HCT116 (cell line): ENCODE data around the gene TSPAN10. TPM values are rescaled to one million over a fixed set of nuclear protein-coding genes. Genes with fewer than 3 reads are reported as not detected.

Source experiments
- ATAC-seq: fragments of 200-7000 bp; cut with Tn5 transposase; 2 replicates; pipeline ENCODE4 v1.9.1; 2020; ENCODE audit warnings: mild to moderate bottlenecking, moderate library complexity
- BruUV-seq: library from RNA; stranded (reverse); fragments of 400-500 nt; replicated peaks from 2 replicates; lab custom pipeline; 2021; lab: Mats Ljungman, UMichigan
- CTCF ChIA-PET: fragments of 300-600 bp; sonication (Branson Sonifier 250); formaldehyde crosslinking; loops from one replicate; lab custom pipeline; 2021; ENCODE audit warnings: antibody characterized with exemption; lab: Charles Lee
- POLR2A ChIA-PET: fragments of 300-600, 350-600 bp; sonication (Branson Sonifier 250); formaldehyde crosslinking; loops from one replicate; lab custom pipeline; 2021; ENCODE audit warnings: antibody characterized with exemption; lab: Charles Lee
- RAD21 ChIA-PET, 2 experiments: fragments of 300-600 bp; sonication (Branson Sonifier 250); formaldehyde crosslinking; loops; one replicate each; lab custom pipeline; 2023; ENCODE audit warnings: low total read pairs in 2 of 2; ENCODE audit not compliant: uncharacterized antibody in 2 of 2, unreplicated experiment in 2 of 2, low non-redundant PET in 1 of 2; lab: Charles Lee
- DNase-seq: peaks from one replicate; pipeline ENCODE4 v3.0.0-alpha.2; 2010; ENCODE audit warnings: low read depth, low spot score
- H2AFZ ChIP-seq: fragments of 200-600 bp; shearing (Covaris generic), sonication (generic); 2 replicates; pipeline ENCODE4 v1.6.1; 2017; ENCODE audit warnings: low read depth, mixed run types, mixed read lengths, antibody characterized with exemption, low read length; ENCODE audit not compliant: poor library complexity, severe bottlenecking
- H3K27ac ChIP-seq: 2 replicates; pipeline ENCODE4 v1.5.1; 2012; ENCODE audit warnings: low read depth, low read length
- H3K27me3 ChIP-seq: fragments of 200-600 bp; sonication (generic); 2 replicates; pipeline ENCODE4 v1.6.1; 2016; ENCODE audit warnings: mixed run types, low read length, mixed read lengths; ENCODE audit not compliant: insufficient read depth
- H3K36me3 ChIP-seq, 2 experiments: fragments of 200-500 bp in 1 of 2; fragments of 200-600 bp in 1 of 2; sonication (Bioruptor generic) in 1 of 2; sonication (generic) in 1 of 2; 2 replicates each; pipeline versions ENCODE4 v1.5.1 to v1.6.1; 2014 to 2016; ENCODE audit warnings: low read length in 2 of 2, inconsistent platforms in 1 of 2, mixed read lengths in 1 of 2, mixed run types in 1 of 2; ENCODE audit not compliant: insufficient read depth in 2 of 2, control insufficient read depth in 1 of 2
- H3K4me1 ChIP-seq, 2 experiments: fragments of 200-600 bp in 1 of 2; sonication (generic) in 1 of 2; 2 replicates each; pipeline versions ENCODE4 v1.5.1 to v1.6.1; 2012 to 2017; ENCODE audit warnings: low read length in 2 of 2, inconsistent platforms in 1 of 2, mild to moderate bottlenecking in 1 of 2, mixed read lengths in 1 of 2, mixed run types in 1 of 2, moderate library complexity in 1 of 2; ENCODE audit not compliant: insufficient read depth in 2 of 2, control insufficient read depth in 1 of 2
- H3K4me2 ChIP-seq: fragments of 200-600 bp; sonication (generic); 2 replicates; pipeline ENCODE4 v1.6.1; 2017; ENCODE audit warnings: mixed run types, low read length, mixed read lengths
- H3K4me3 ChIP-seq, 2 experiments: fragments of 200-600 bp in 1 of 2; sonication (generic) in 1 of 2; replicated peaks in 1 of 2; 2 replicates each; pipeline ENCODE4 v1.5.1; 2011 to 2016; ENCODE audit warnings: low read length in 2 of 2, control low read depth in 1 of 2, low read depth in 1 of 2, mild to moderate bottlenecking in 1 of 2, mixed read lengths in 1 of 2, mixed run types in 1 of 2
- H3K79me2 ChIP-seq: fragments of 200-600 bp; sonication (generic); 2 replicates; pipeline ENCODE4 v1.6.1; 2017; ENCODE audit warnings: mild to moderate bottlenecking, mixed run types, low read length, moderate library complexity, mixed read lengths; ENCODE audit not compliant: insufficient read depth
- H3K9ac ChIP-seq: fragments of 200-600 bp; sonication (generic); 2 replicates; pipeline ENCODE4 v1.6.1; 2016; ENCODE audit warnings: low read length, mixed read lengths
- H3K9me2 ChIP-seq: fragments of 200-600 bp; sonication (generic), shearing (Covaris generic); 2 replicates; pipeline ENCODE4 v1.6.1; 2017; ENCODE audit warnings: mixed run types, mild to moderate bottlenecking, moderate library complexity; ENCODE audit not compliant: insufficient read depth
- H3K9me3 ChIP-seq, 2 experiments: fragments of 200-500 bp in 1 of 2; fragments of 200-600 bp in 1 of 2; sonication (Bioruptor generic) in 1 of 2; sonication (generic) in 1 of 2; 2 replicates each; pipeline ENCODE4 v1.6.1; 2014 to 2017; ENCODE audit warnings: low read length in 2 of 2, mixed read lengths in 2 of 2, inconsistent platforms in 1 of 2, low read depth in 1 of 2, mild to moderate bottlenecking in 1 of 2, mixed run types in 1 of 2, moderate library complexity in 1 of 2; ENCODE audit not compliant: control insufficient read depth in 1 of 2, insufficient read depth in 1 of 2
- H4K20me1 ChIP-seq: fragments of 200-600 bp; sonication (generic), shearing (Covaris generic); 2 replicates; pipeline ENCODE4 v1.6.1; 2017; ENCODE audit warnings: mixed run types, mild to moderate bottlenecking, moderate library complexity; ENCODE audit not compliant: insufficient read depth
- CBX3 ChIP-seq: IDR thresholded peaks from 2 replicates; pipeline ENCODE4 v1.6.1; 2012; ENCODE audit warnings: low read depth
- CEBPB ChIP-seq: IDR thresholded peaks from 2 replicates; pipeline ENCODE4 v1.6.1; 2012; ENCODE audit warnings: low read depth
- EGR1 ChIP-seq: IDR thresholded peaks from 2 replicates; pipeline ENCODE4 v1.6.1; 2012; ENCODE audit warnings: low read depth
- EZH2 ChIP-seq: fragments of 200-600 bp; sonication (generic); IDR thresholded peaks from 2 replicates; pipeline ENCODE4 v1.6.1; 2017; ENCODE audit warnings: antibody characterized with exemption, mixed run types
- FOSL1 ChIP-seq: IDR thresholded peaks from 2 replicates; pipeline ENCODE4 v1.6.1; 2012; ENCODE audit warnings: low read depth
- POLR2A ChIP-seq: IDR thresholded peaks from 2 replicates; pipeline ENCODE4 v1.7.0; 2011; ENCODE audit warnings: borderline replicate concordance; ENCODE audit not compliant: insufficient read depth, insufficient read length; ENCODE audit errors: extremely low read depth
- POLR2AphosphoS5 ChIP-seq: IDR thresholded peaks from 2 replicates; pipeline ENCODE4 v1.6.1; 2011; ENCODE audit warnings: mild to moderate bottlenecking, low read depth, low read length, moderate library complexity
- RAD21 ChIP-seq: IDR thresholded peaks from 2 replicates; pipeline ENCODE4 v1.6.1; 2012; ENCODE audit warnings: low read depth, mild to moderate bottlenecking
- SRF ChIP-seq: IDR thresholded peaks from 2 replicates; pipeline ENCODE4 v1.6.1; 2012; ENCODE audit warnings: low read depth
- YY1 ChIP-seq: IDR thresholded peaks from 2 replicates; pipeline ENCODE4 v1.6.1; 2011; ENCODE audit warnings: low read length, low read depth, moderate library complexity, mild to moderate bottlenecking; ENCODE audit not compliant: insufficient replicate concordance; ENCODE audit errors: extremely low read depth
- ZNF274 ChIP-seq: fragments of 200-500 bp; sonication (Bioruptor generic); IDR thresholded peaks from 2 replicates; pipeline ENCODE4 v1.6.1; 2014; ENCODE audit warnings: mild to moderate bottlenecking, low read depth, low read length, inconsistent platforms
- intact Hi-C: fragments of 100-400 bp; cut with micrococcal nuclease; formaldehyde crosslinking; loops from 2 replicates; pipeline ENCODE4 v1.10.0; 2022
- total RNA-seq: library from RNA; stranded (reverse); gene quantifications from one replicate; pipeline ENCODE4 v1.2.1, GENCODE V29; 2021; ENCODE audit not compliant: unreplicated experiment
- TF ChIP-seq, protein P1 (sequence below): IDR thresholded peaks from 2 replicates; pipeline ENCODE4 v1.6.1; 2012
- TF ChIP-seq, protein P2 (sequence below): IDR thresholded peaks from 2 replicates; pipeline ENCODE4 v1.6.1; 2012
- TF ChIP-seq, protein P3 (sequence below), 3 experiments: fragments of 200-600 bp in 1 of 3; sonication (generic) in 1 of 3; IDR thresholded peaks in 2 of 3; conservative IDR thresholded peaks in 1 of 3; 2 replicates each; pipeline ENCODE4 v1.5.1; 2012 to 2017; ENCODE audit warnings: low read depth in 2 of 3, low read length in 2 of 3, antibody characterized with exemption in 1 of 3, borderline replicate concordance in 1 of 3, control low read depth in 1 of 3, mild to moderate bottlenecking in 1 of 3, mixed read lengths in 1 of 3, mixed run types in 1 of 3, moderate library complexity in 1 of 3; ENCODE audit not compliant: insufficient read depth in 1 of 3
- TF ChIP-seq, protein P4 (sequence below): IDR thresholded peaks from 2 replicates; pipeline ENCODE4 v1.6.1; 2012; ENCODE audit warnings: low read depth

Gene TSPAN10
- total RNA-seq, 1 experiment from 2014 or later = 2.3 TPM

DNA sequence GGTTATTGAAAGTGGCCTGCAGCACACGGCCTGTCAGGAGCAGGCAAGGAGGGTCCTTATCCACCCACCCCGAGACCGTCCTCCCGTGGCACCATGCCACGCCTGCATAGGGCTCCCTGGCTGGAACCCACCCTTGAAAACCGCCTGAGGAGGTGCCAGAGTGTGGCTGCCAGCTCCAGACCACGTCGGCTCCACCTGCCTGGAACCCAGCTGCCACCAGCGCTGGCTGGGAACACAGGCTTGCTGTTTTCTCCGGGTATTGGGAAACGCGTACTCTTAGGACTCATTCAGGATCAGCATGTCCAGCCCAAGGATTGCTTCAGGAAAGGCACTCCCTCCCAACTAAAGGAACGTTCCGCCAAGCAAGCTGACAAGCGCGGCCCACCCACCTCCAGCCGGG is 39.9 kb downstream of the TSPAN10 start:
- TF ChIP-seq, protein P1, sequence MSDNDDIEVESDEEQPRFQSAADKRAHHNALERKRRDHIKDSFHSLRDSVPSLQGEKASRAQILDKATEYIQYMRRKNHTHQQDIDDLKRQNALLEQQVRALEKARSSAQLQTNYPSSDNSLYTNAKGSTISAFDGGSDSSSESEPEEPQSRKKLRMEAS = no peak
- TF ChIP-seq YY1 = no peak
- TF ChIP-seq SRF = no peak
- TF ChIP-seq POLR2A = no peak
- TF ChIP-seq EZH2 = no peak
- TF ChIP-seq, all 23 proteins: peak for 0
- no peak for ATAC-seq
- BruUV-seq = no TSS peak

DNA sequence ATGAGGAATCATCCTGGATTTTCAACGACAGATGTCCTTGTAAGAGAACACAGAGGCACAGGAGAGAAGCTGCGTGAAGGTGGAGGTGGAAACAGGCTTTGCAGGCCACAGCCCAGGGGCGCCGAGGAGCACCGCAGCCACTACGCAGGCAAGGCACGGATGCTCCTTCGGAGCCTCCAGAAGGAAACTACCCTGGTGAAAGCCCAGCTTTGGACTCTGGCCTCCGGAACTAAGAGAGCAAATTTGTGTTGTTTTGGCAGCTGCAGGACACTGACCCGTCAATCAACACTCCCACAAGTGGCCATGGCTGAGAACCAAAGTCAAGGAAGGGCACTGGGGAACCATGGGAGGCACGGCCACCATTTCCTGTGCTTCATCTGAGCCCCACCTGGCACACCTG is 43.2 kb downstream of the TSPAN10 start:
- no peak for DNase-seq
- no peaks in the 10 kb centered on the region for H3K9me3 ChIP-seq
- no peak overlapping the region for H3K9ac ChIP-seq
- RAD21 ChIA-PET = no interaction called here
- no peaks in the 10 kb centered on the region for H3K27me3 ChIP-seq
- POLR2A ChIA-PET = no interaction called here
- ATAC-seq = no peak
- peaks cover 38% of the 10 kb centered on the region for H3K79me2 ChIP-seq
- peaks cover 0 to 3% of the 10 kb centered on the region in 2 experiments; a peak in 1 of 4 replicates for H3K36me3 ChIP-seq
- CTCF ChIA-PET = no interaction called here
- no peak overlapping the region for H3K27ac ChIP-seq
- intact Hi-C loops = no loop called here
- no peaks in the 10 kb centered on the region for H3K9me2 ChIP-seq
- peaks cover 6% of the 10 kb centered on the region; the same call in 1 of the 2 replicates for H4K20me1 ChIP-seq
- H3K4me1 ChIP-seq = peaks cover 14 to 18% of the 10 kb centered on the region in 2 experiments
- H3K4me3 ChIP-seq = no peak overlapping the region
- H3K4me2 ChIP-seq = no peak overlapping the region
- H2AFZ ChIP-seq = no peak overlapping the region
- no TSS peak for BruUV-seq
- TF ChIP-seq CEBPB (no peak), POLR2AphosphoS5 (no peak), ZNF274 (no peak), YY1 (no peak), FOSL1 (no peak), RAD21 (no peak), EZH2 (no peak), CBX3 (no peak), EGR1 (no peak), POLR2A (no peak)
- TF ChIP-seq, protein P2, sequence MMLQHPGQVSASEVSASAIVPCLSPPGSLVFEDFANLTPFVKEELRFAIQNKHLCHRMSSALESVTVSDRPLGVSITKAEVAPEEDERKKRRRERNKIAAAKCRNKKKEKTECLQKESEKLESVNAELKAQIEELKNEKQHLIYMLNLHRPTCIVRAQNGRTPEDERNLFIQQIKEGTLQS = no peak
- TF ChIP-seq, protein P3, sequence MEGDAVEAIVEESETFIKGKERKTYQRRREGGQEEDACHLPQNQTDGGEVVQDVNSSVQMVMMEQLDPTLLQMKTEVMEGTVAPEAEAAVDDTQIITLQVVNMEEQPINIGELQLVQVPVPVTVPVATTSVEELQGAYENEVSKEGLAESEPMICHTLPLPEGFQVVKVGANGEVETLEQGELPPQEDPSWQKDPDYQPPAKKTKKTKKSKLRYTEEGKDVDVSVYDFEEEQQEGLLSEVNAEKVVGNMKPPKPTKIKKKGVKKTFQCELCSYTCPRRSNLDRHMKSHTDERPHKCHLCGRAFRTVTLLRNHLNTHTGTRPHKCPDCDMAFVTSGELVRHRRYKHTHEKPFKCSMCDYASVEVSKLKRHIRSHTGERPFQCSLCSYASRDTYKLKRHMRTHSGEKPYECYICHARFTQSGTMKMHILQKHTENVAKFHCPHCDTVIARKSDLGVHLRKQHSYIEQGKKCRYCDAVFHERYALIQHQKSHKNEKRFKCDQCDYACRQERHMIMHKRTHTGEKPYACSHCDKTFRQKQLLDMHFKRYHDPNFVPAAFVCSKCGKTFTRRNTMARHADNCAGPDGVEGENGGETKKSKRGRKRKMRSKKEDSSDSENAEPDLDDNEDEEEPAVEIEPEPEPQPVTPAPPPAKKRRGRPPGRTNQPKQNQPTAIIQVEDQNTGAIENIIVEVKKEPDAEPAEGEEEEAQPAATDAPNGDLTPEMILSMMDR (IDR thresholded peaks at IDR 0.05 in 2 of 3, conservative IDR thresholded peaks at IDR 0.05 in 1 of 3; ENCODE audit: borderline replicate concordance in 1 of 3, insufficient read depth in 1 of 3, low read depth in 2 of 3, low read length in 2 of 3) = no peak
- TF ChIP-seq, protein P4, sequence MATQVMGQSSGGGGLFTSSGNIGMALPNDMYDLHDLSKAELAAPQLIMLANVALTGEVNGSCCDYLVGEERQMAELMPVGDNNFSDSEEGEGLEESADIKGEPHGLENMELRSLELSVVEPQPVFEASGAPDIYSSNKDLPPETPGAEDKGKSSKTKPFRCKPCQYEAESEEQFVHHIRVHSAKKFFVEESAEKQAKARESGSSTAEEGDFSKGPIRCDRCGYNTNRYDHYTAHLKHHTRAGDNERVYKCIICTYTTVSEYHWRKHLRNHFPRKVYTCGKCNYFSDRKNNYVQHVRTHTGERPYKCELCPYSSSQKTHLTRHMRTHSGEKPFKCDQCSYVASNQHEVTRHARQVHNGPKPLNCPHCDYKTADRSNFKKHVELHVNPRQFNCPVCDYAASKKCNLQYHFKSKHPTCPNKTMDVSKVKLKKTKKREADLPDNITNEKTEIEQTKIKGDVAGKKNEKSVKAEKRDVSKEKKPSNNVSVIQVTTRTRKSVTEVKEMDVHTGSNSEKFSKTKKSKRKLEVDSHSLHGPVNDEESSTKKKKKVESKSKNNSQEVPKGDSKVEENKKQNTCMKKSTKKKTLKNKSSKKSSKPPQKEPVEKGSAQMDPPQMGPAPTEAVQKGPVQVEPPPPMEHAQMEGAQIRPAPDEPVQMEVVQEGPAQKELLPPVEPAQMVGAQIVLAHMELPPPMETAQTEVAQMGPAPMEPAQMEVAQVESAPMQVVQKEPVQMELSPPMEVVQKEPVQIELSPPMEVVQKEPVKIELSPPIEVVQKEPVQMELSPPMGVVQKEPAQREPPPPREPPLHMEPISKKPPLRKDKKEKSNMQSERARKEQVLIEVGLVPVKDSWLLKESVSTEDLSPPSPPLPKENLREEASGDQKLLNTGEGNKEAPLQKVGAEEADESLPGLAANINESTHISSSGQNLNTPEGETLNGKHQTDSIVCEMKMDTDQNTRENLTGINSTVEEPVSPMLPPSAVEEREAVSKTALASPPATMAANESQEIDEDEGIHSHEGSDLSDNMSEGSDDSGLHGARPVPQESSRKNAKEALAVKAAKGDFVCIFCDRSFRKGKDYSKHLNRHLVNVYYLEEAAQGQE = no peak

More for the DNA sequence above, 39.9 kb downstream of the TSPAN10 start:
- Histone ChIP-seq H3K9me3 (no peaks in the 10 kb centered on the region), H3K9me2 (no peaks in the 10 kb centered on the region), H3K4me2 (no peak overlapping the region), H3K4me3 (no peak overlapping the region), H3K79me2 (peaks cover 15% of the 10 kb centered on the region), H3K4me1 (peaks cover 0 to 1% of the 10 kb centered on the region in 2 experiments; a peak in 1 of 4 replicates), H2AFZ (no peak overlapping the region), H3K27ac (no peak overlapping the region), H3K36me3 (peaks cover 13 to 24% of the 10 kb centered on the region in 2 experiments), H3K9ac (no peak overlapping the region), H3K27me3 (no peaks in the 10 kb centered on the region), H4K20me1 (no peaks in the 10 kb centered on the region; the same call in 1 of the 2 replicates)
- POLR2A ChIA-PET = no interaction called here
- CTCF ChIA-PET = interaction anchor here (0.6 kb wide), 1 partner anchor 56 kb away, joined by 4 read pairs; no protein-coding TSS in a partner anchor
- intact Hi-C loops = no loop called here
- RAD21 ChIA-PET = no interaction called here
- DNase-seq = no peak
